ENCODE measurements around the gene TOPAZ1. TPM values are rescaled to one million over a fixed set of nuclear protein-coding genes. Genes with fewer than 3 reads are reported as not detected.

The TOPAZ1 gene
- total RNA-seq, 2 donors from 2014 or later = not detected

DNA sequence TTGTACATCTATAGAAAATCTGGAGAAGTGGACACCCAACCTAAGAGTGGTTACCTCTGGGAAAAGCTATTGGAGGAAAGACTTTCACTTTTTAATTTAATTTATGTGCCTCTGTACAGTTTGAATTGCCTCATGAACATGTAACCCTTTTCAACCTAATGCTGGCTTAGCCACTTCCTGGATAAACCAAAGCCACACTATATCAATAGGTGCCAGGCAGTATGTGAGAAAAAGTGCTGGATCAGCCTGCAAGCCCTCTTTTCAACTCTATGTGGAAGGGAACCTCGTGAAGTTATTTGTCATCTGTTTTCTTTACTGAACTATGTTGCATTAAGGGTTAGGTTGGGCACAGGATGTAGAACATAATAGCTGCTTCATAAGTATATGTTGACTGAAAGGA, 9.3 kb upstream of the TOPAZ1 start:
- ATAC-seq (no peak), DNase-seq (no peak)
- Mint-ChIP-seq H3K36me3 (ENCODE audit: low read depth) (no peaks in the 10 kb centered on the region), H3K4me1 (peaks cover 11% of the 10 kb centered on the region), H3K27me3 (peaks cover 20% of the 10 kb centered on the region), H3K4me3 (no peak overlapping the region), H3K27ac (no peak overlapping the region)
- H3K9me3 ChIP-seq (ENCODE audit: control insufficient read depth, low read length, poor library complexity, severe bottlenecking) = no peaks in the 10 kb centered on the region

DNA sequence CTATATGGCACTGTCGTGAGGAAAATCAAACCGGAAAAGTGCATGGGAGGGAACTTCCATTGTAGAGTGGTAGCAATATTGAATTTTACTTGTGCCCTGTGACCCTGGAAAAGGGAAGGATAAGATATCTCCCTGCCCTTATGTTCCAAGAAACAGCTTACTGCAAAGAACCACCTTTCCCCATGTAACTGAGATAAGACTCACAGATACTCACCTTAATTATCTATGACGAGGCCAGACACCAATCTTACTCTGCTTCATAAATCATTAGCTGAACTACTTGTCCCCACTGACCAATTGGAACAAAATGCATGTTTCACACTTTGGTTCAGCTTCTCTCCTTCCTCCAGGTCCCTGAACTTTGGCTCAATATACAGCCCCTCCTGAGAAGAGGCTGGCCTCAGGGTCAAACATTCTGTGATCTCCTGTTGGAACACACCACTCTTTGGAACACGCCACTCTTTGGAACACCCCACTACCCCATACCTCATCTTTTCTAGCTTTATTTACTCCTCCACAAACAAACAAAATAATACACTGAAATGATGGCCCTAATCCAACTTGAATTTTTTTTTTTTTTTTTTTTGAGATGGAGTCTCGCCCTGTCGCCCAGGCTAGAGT, 6.9 kb upstream of the TOPAZ1 start:
- ATAC-seq = no peak
- Mint-ChIP-seq H3K27me3 (peaks cover 22% of the 10 kb centered on the region), H3K4me1 (peaks cover 11% of the 10 kb centered on the region), H3K27ac (peak overlapping the region; percentile 39), H3K36me3 (ENCODE audit: low read depth) (no peaks in the 10 kb centered on the region), H3K4me3 (no peak overlapping the region)
- H3K9me3 ChIP-seq (ENCODE audit: control insufficient read depth, low read length, poor library complexity, severe bottlenecking) = no peaks in the 10 kb centered on the region
- DNase-seq = no peak

DNA sequence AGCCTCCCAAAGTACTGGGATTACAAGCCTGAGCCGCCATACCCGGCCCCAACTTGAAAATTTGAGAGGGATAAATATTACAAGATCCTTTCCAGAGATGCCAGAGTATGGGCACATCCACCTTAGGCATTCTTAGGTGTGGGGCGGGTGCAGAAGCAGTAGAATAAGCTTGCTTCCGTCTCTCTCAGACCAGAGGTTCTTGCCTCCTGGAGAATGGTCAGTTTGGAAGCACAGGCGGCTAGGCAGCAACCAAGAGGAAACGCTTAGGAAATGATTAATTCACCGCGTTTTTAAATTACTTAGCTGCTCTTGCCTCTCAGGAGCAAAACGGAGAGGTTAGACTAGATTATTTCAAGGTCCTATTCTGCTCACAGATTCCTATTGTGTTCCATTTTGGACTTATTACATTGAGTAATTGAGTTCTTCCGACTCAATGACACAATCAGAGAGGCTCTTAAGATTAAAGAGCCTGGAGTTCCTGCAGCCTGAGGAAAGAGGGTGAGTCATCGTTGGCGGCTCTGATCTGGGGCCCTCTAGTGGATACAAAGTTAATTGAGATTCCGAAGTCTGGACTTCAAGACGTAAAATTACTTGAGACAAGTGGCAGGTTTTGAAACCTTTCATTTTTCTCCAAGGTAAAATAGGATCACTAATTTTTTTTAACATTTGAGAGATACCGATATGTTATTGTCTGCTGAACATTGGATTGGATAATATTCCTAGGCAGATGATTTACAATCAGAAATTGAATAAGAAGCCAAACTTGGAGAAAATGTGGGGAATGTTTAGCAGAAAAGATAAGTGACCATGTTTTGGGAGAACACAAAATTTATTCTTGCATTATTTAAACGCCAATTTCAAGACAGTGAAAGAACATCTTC, 5.8 kb upstream of the TOPAZ1 start:
- no peaks in the 10 kb centered on the region for H3K9me3 ChIP-seq (ENCODE audit: control insufficient read depth, low read length, poor library complexity, severe bottlenecking)
- peak in 2 of 3 donors; percentile 20 to 30 for DNase-seq
- Mint-ChIP-seq H3K4me1 (peaks cover 11% of the 10 kb centered on the region), H3K27me3 (peaks cover 22% of the 10 kb centered on the region), H3K36me3 (ENCODE audit: low read depth) (no peaks in the 10 kb centered on the region), H3K27ac (peak overlapping the region; percentile 39), H3K4me3 (no peak overlapping the region)
- ATAC-seq = peak; percentile 96

DNA sequence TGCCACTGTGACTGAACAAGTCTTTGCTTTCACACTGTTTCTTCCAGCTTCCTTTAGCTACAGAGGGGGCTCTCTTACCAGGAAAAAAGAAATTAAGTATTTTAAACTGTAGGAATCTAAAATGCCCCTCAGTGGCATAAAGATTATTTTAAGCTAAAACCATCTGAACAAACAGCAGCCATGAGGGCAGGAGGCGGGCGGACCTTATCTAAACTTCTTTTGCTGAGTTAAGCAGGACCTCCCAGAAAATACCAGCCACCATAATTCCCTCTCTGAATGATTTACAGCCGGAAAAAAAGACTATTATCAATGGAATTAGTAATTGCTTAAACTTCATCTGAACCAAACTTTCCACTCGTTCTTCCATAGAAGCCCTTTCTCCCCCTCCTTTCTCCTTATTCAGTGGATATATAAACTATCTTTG, 5.2 kb upstream of the TOPAZ1 start:
- Mint-ChIP-seq H3K27me3 (peaks cover 22% of the 10 kb centered on the region), H3K4me1 (peaks cover 11% of the 10 kb centered on the region), H3K4me3 (no peak overlapping the region), H3K27ac (no peak overlapping the region), H3K36me3 (ENCODE audit: low read depth) (no peaks in the 10 kb centered on the region)
- DNase-seq (no peak), ATAC-seq (no peak)
- H3K9me3 ChIP-seq (ENCODE audit: control insufficient read depth, low read length, poor library complexity, severe bottlenecking) = no peaks in the 10 kb centered on the region

DNA sequence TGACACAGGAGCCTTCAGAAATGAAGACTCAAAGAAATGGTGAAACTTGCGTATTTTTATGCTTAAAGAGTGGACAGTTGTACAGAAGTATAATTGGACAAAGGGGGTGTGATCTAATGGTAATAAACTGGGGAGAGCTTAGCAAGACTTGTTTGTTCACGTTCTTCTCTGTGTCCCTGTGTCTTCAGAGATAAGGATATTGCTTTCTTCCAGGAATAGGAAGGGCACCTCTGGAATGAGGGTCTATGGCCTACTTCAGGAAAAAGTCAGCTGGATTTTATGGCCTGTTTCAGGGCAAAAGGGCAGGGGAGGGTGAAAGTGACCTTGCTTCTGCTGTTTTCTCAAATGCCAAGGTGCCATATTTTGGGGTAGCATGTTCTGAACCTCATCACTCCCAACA, 4.5 kb upstream of the TOPAZ1 start:
- Mint-ChIP-seq H3K4me1 (peaks cover 11% of the 10 kb centered on the region), H3K27ac (no peak overlapping the region), H3K4me3 (no peak overlapping the region), H3K27me3 (peaks cover 22% of the 10 kb centered on the region), H3K36me3 (ENCODE audit: low read depth) (no peaks in the 10 kb centered on the region)
- DNase-seq = no peak
- ATAC-seq = no peak
- no peaks in the 10 kb centered on the region for H3K9me3 ChIP-seq (ENCODE audit: control insufficient read depth, low read length, poor library complexity, severe bottlenecking)

DNA sequence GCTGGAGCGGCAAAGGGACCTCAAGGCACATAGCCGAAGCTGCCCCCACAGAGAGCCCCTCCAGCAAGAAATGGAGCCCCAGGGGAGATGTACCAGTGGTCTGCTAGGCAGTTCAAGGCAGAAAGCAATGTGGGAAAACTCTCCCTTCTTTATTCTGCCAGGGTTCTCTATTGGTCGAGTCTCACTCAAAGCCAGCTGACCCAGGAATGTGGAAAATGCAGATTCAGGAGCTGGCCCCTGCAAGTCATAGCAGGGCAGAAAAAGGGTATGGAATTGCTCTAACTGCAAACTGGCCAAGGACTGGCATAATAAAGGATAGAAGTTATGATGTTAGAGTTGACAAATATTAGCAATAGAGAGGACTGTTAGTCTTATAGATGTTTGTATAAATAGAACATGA, 4.0 kb upstream of the TOPAZ1 start:
- H3K9me3 ChIP-seq (ENCODE audit: control insufficient read depth, low read length, poor library complexity, severe bottlenecking) = no peaks in the 10 kb centered on the region
- no peaks in the 10 kb centered on the region for H3K36me3 Mint-ChIP-seq (ENCODE audit: low read depth)
- no peak for DNase-seq
- H3K27ac Mint-ChIP-seq = no peak overlapping the region
- peaks cover 9% of the 10 kb centered on the region for H3K4me1 Mint-ChIP-seq
- ATAC-seq = no peak
- H3K27me3 Mint-ChIP-seq = peaks cover 22% of the 10 kb centered on the region
- H3K4me3 Mint-ChIP-seq = no peak overlapping the region

DNA sequence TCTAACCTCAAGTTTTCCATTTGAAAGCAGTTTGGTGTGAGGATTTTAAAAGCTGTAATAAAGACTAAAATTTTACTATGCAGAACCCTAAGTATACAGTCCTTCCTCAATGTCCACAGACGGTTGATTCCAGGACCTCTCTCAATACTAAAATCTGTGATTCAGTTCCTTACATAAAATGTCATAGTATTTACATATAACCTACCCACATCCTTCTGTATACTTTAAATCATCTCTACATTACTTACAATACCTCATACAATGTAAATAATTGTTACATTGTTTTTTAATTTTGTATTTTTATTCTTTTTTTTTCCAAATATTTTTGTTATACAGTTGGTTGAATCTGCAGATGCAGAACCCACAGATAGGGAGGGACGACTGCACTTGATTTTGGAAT, 2.8 kb upstream of the TOPAZ1 start:
- H3K27ac Mint-ChIP-seq = no peak overlapping the region
- DNase-seq = no peak
- H3K36me3 Mint-ChIP-seq (ENCODE audit: low read depth) = no peaks in the 10 kb centered on the region
- peaks cover 6% of the 10 kb centered on the region for H3K4me1 Mint-ChIP-seq
- H3K4me3 Mint-ChIP-seq = no peak overlapping the region
- ATAC-seq = no peak
- no peaks in the 10 kb centered on the region for H3K9me3 ChIP-seq (ENCODE audit: control insufficient read depth, low read length, poor library complexity, severe bottlenecking)
- H3K27me3 Mint-ChIP-seq = peaks cover 32% of the 10 kb centered on the region

DNA sequence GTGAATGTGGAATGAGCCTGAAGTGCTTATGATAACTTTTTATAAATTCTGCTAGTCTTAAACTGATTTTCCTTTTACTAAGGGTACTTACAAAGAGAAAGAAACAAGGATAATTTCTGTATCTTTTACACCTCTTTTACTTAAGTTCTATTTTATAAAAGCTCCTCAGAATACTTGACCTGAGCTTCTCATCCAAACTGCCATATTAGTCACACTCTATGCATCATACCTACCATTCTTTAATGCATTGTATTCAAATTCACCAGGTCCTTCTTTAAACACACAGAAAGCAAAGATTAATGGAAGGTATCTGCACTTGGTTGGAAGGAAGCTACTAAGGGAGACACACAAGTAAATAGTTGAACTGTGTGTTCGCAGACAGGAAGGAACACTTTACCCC, 1.6 kb upstream of the TOPAZ1 start:
- ATAC-seq (no peak), DNase-seq (no peak)
- H3K9me3 ChIP-seq (ENCODE audit: control insufficient read depth, low read length, poor library complexity, severe bottlenecking) = no peaks in the 10 kb centered on the region
- H3K4me1 Mint-ChIP-seq = peaks cover 6% of the 10 kb centered on the region
- peaks cover 37% of the 10 kb centered on the region for H3K27me3 Mint-ChIP-seq
- no peak overlapping the region for H3K27ac Mint-ChIP-seq
- no peak overlapping the region for H3K4me3 Mint-ChIP-seq
- no peaks in the 10 kb centered on the region for H3K36me3 Mint-ChIP-seq (ENCODE audit: low read depth)

DNA sequence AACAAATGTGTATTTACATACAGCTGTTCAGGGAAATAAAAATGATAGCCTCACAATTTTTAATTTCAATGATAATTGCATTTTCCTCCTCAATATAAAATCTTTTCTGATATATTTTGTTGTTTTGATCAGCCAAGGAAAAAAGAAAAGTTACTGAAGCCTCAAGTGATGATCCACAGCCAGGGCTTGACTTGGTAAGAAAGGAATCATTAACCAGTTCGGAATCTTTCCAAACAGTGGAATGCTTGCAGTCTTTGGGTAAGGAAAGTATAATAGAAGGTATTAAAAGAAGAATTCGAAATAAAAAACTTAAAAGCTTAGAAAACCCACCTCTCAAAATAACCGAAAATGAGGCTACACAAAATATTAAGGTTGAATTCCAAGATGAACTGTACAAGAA, 1.0 kb downstream of the TOPAZ1 start:
- no peak for ATAC-seq
- no peak overlapping the region for H3K4me3 Mint-ChIP-seq
- DNase-seq = no peak
- no peaks in the 10 kb centered on the region for H3K36me3 Mint-ChIP-seq (ENCODE audit: low read depth)
- H3K27me3 Mint-ChIP-seq = peaks cover 23% of the 10 kb centered on the region
- H3K9me3 ChIP-seq (ENCODE audit: control insufficient read depth, low read length, poor library complexity, severe bottlenecking) = no peaks in the 10 kb centered on the region
- no peak overlapping the region for H3K27ac Mint-ChIP-seq
- no peaks in the 10 kb centered on the region for H3K4me1 Mint-ChIP-seq

DNA sequence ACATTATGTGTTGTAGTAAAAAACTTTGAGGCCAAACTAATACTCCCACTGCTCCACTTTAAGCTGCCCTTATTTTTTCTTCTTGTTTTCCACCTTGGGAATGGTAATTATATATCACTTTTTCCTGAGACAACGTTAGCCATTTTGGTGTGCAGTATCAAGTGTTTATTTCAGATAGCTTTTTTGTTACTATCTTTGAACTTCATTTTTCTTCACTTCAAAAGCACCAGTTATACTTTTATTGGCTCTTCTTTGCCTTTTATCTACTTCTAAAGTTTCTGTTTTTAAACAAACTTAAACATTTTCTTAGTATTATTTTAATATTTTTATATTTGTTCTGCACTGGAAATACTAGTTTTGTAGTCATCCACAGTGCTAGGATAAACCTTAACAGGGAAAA, 6.5 kb downstream of the TOPAZ1 start:
- Mint-ChIP-seq H3K27me3 (peaks cover 33% of the 10 kb centered on the region), H3K27ac (no peak overlapping the region), H3K4me1 (no peaks in the 10 kb centered on the region), H3K36me3 (ENCODE audit: low read depth) (no peaks in the 10 kb centered on the region), H3K4me3 (no peak overlapping the region)
- no peaks in the 10 kb centered on the region for H3K9me3 ChIP-seq (ENCODE audit: control insufficient read depth, low read length, poor library complexity, severe bottlenecking)
- ATAC-seq (no peak), DNase-seq (no peak)

DNA sequence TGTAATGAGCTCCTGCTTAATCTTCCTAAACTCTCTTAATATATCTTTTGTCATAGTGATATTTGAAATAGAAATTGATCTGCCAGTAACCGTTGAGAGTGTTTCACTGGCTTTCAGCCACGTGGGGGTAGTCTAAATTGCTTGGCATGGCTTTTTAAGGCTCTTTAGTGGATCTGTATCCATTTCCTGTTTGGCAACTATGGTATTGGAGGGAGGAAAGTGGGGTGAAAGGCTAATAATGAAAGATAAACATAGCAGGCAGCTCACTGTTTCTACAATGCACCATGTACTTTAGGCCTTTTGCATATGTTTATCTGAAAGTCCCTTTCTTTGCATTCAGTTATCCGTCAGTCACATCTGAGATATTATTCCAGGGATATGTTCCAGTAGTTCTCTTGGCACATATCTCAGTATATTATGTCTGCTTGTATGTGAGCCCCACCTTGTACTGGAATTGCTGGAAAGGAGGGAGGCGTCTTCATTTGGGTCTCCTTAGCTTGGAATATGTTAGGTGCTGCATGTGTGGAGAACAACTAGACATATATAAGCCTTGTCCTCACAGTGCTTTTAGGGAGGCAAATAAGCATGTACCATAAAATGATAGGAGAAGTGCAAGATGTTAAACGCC, 10.8 kb downstream of the TOPAZ1 start:
- no peaks in the 10 kb centered on the region for H3K36me3 Mint-ChIP-seq (ENCODE audit: low read depth)
- peaks cover 17% of the 10 kb centered on the region for H3K27me3 Mint-ChIP-seq
- H3K4me3 Mint-ChIP-seq = no peak overlapping the region
- H3K4me1 Mint-ChIP-seq = no peaks in the 10 kb centered on the region
- DNase-seq = no peak
- no peak for ATAC-seq
- no peak overlapping the region for H3K27ac Mint-ChIP-seq
- H3K9me3 ChIP-seq (ENCODE audit: control insufficient read depth, low read length, poor library complexity, severe bottlenecking) = no peaks in the 10 kb centered on the region

DNA sequence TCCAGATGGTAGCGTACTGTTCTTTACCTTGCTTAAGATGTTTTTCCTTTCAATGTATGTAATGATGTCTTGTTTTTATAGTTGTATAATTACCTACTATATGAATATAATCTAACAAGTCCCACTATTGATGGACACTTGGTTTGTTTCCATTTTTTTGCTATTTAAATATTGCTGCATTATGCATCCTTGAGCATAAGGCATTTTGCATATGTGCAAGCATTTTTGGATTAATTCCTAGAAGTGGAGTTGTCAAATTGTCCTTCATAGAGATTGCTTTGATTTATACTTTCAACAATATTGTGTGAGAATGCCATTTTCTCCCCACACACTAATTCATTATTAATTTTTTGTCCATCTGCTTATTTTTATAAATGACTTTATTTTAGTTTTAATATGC, 17.7 kb downstream of the TOPAZ1 start:
- H3K27me3 Mint-ChIP-seq = peaks cover 30% of the 10 kb centered on the region
- H3K4me3 Mint-ChIP-seq = no peak overlapping the region
- H3K9me3 ChIP-seq (ENCODE audit: control insufficient read depth, low read length, poor library complexity, severe bottlenecking) = no peaks in the 10 kb centered on the region
- ATAC-seq = no peak
- no peaks in the 10 kb centered on the region for H3K4me1 Mint-ChIP-seq
- H3K27ac Mint-ChIP-seq = no peak overlapping the region
- H3K36me3 Mint-ChIP-seq (ENCODE audit: low read depth) = no peaks in the 10 kb centered on the region
- no peak for DNase-seq

DNA sequence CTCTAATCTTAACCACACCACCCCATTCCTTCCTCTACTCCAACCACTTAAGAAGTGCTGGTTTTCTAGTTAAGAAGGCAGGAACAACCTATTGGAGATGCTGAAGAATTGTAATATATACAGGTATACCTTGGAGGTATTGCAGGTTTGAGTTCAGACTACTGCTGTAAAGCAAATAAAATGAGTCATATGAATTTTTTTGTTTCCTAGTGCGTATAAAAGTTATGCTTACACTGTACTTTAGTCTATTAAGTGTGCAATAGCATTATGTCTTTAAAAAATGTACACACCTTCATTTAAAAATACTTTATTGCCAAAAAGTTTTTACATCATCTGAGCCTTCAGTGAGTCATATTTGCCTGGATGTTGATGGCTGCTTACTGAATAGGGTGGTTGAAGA, 22.5 kb downstream of the TOPAZ1 start:
- peaks cover 5% of the 10 kb centered on the region for H3K4me1 Mint-ChIP-seq
- no peaks in the 10 kb centered on the region for H3K36me3 Mint-ChIP-seq (ENCODE audit: low read depth)
- H3K27ac Mint-ChIP-seq = no peak overlapping the region
- peaks cover 18% of the 10 kb centered on the region for H3K27me3 Mint-ChIP-seq
- DNase-seq (no peak), ATAC-seq (no peak)
- H3K4me3 Mint-ChIP-seq = no peak overlapping the region
- no peaks in the 10 kb centered on the region for H3K9me3 ChIP-seq (ENCODE audit: control insufficient read depth, low read length, poor library complexity, severe bottlenecking)
